Activated CD8-positive, alpha-beta memory T cell treated with anti-CD3 and anti-CD28 coated beads, Interleukin-2, amount 50 U/mL, for 1 hour (primary cell): ENCODE measurements around the gene IGFALS.

Source experiments
- DNase-seq: peaks from one replicate; pipeline ENCODE4 v3.0.0-alpha.2; 2020; ENCODE audit errors: extremely low read depth

The IGFALS gene

DNA sequence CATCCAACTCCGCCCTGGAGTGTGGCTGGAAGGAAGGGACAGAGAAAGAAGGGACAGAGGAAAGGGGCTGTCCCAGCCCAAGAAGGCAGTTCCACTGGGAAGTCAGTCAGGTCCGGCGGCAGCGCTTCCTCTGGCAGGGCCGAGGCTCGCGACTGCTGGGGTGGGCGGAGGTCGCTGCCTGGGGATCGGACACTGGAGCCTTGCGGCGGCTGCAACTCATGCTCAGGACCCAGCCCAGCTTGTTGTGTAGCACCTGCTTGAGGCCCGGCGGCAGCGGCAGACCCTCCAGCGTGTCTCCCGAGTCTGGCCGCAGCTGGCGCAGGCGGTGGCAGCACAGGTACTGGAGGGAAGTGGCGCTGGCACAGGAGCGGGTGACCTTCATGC lies 16.5 kb downstream of the IGFALS start:
- DNase-seq, result no peak

DNA sequence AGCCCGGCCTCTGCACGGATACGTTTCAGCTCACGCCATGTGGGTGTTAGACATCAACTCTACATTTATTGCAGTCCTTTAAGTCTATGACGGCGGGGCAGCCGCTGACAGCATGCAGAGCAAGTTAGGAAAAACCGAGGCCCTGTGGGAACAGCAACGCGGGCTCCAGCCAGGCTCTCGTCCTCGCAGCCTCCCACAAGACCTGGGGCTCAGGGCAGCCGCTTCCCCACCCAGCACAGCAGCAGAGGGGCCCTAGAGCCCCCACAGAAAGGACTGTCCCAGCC lies 16.9 kb downstream of the IGFALS start:
- DNase-seq, result no peak

DNA sequence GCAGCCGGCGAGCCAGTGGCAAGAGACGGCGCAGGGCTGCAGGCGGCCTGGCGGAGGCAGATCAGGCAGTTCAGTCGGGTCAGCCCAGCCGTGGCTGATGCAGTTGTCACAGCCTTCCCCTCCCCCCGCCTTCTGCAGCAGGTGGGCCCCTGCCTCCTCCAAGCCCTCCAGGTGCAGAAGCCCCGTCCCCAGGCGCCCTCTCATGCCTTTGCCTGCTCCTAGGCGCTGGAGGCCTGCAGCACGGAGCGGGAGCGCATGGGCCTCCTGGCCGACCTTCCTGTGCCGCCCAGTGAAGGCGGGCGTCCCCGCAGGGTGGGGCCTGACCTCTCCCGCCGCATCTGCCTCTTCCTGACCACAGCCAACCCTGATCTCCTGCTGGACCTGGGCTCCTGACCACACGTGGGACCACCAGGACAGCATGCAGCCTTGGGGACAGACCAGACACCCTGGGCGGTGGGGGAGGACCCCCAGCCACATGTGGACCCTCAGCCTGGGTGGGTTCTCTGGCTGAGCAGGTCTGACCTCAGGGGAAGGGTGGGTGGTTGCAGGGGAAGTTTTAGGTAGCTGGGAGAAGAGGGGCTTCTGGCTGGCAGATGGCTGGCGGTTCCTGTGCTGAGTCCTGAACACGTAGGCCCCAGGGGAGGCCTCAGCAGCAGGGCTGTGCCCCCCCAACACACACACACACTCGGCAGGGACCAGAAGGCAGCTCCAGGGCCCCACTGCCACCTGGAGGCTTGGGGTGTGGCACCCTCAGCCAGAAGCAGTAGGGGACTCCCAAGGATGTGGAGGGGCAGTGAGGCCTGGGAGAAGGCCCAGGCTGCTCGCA lies 17.4 kb downstream of the IGFALS start:
- no peak for DNase-seq

GRCh38 chr16:1775006-1775845 lies 18.3 kb downstream of the IGFALS start:
- DNase-seq, result no peak

GRCh38 chr16:1774448-1774780 lies 19.1 kb downstream of the IGFALS start:
- no peak for DNase-seq

DNA sequence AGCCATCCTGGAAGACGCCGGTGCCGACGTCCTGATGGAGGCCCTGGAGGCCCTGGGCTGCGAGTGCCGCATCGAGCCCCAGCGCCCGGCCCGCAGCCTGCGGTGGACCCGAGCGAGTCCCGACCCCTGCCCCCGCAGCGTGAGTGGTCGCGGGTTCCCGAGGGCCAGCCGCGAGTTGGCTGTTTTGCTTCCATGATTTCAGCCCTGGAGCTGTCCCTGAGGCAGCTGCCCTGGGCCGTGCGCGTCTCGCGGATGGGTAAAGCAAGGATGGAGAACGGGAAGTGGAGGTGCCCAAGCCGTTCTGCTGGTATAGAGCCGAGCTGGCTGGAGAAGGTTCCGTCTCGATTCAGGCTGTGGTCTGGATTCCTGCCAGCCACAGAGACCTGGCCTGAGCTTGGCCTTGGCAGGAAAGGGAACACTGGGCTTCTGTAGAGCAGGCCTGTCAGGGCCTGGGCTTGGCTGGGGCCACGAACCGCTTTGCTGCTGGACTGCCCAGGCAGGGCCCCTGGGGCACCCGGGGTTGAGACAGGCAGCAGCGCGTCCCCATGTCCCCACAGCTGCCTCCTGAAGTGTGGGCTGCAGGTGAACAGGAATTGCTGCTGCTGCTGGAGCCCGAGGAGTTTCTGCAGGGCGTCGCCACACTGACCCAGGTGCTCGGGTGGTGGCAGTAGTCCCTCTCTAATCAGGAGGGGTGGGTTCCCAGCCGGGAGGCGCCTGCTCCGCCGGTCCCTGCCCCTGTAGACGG lies 19.6 kb downstream of the IGFALS start:
- no peak for DNase-seq

DNA sequence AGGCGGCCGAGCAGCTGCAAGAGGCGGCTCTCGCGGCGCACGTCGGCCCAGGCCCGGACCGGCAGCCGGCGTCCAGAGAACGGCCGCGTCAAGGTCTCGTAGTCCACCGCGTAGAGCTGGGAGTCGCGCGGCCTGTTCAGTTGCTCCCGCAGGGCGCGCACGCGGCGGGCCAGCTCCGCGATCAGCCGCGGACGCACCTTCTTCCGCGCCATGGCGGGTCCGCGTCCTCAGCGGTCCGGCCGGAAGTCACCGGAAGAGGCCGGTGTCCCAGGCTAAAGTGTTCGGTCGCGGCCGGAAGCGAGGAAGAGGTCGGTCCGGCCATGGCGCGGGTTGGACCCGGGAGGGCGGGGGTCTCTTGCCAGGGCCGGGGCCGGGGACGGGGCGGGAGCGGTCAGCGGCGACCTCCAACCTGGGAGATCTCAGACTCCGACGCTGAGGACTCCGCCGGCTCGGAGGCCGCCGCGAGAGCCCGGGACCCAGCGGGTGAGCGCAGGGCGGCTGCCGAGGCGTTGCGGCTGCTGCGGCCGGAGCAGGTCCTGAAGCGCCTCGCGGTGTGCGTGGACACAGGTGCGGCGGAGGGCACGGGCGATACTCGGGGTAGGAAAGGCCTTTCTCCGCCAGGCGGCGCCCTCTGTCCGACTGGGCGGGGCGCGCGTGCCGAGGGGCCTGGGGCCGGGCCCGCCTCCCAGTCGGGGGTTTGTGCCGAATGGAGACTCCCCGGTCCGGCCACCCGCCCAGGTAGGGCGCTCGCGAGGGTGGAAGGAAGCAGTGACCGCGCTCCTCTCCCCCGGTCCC lies 20.4 kb downstream of the IGFALS start, which contains the start of gene MRPS34:
Gene MRPS34 (minus strand): TSS at position 227 of the 795 bp plus-strand sequence. CDS start 15 bp downstream, at position 212.
- peak; percentile 37 for DNase-seq

- DNase-seq, result no peak
Observed at GRCh38 chr16:1772362-1772907, 21.1 kb downstream of the IGFALS start, which contains the start of gene EME2. EME2 (plus strand) TSS chr16:1772810; CDS start chr16:1773228, 418 bp downstream.

DNA sequence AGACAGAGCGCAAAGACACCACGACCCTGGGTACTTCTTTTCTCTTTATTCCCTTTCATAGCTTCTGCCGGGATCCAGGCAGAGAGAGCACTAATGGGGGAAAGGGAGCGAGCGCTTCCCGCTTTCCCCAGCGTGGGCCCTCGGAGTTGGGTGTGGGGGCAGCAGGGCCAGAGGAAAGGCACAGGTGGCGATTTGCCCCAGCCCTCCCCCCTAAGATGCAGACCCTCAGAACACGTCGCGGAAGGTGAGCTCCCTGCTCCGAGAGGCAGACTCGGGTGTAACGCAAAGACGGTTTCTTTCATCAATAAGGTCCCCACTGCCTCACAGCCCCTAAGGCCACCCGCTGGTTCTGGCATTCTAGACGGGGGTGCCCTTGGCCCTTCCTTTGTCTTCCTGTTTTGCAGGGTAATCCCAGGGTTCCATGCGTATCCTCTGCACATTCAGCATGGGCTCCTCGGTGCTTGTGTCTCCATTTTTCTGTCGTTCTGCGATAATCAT lies 21.6 kb downstream of the IGFALS start:
- DNase-seq, result no peak

DNA sequence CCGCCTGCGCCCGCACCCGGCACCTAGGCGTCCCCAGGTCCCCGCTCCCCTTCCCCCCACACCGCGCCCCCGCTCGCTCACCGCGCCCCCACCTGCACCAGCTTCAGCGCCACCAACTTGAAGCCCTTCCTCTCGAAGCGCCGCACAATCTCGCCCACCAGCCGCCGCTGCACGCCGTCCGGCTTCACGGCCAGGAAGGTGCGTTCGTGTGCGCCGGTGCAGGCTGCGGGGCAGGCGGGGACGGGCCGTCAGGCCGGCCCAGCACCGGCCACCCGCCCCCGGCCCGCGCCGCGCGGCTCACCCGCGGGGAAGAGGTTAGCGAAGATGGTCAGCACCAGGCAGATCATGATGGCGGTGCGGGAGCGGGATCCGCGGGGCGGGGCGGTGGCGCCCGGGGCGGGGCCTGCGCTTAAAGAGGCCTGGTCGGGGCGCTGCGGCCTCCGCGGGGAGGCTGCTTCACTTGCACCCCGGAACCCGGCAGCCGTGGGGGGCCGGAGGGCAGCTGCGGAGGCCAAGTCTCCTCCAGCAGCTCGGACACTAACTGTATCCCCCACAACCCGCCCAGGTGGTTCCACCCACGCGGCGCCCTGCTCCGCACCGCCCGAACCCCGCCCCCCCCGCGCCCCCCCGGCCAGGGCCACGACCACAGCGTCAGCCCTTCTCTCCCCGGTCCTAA lies 22.2 kb downstream of the IGFALS start, which contains the start of gene NME3:
Gene NME3 (minus strand): TSS at position 356 of the 676 bp plus-strand sequence. CDS start 9 bp downstream, at position 347.
- DNase-seq, result no peak

- no peak for DNase-seq
Observed at GRCh38 chr16:1770328-1771187, 22.9 kb downstream of the IGFALS start.

- no peak for DNase-seq
Observed at GRCh38 chr16:1769402-1770300, 23.9 kb downstream of the IGFALS start.

- DNase-seq, result no peak
Observed at GRCh38 chr16:1768767-1769401, 24.6 kb downstream of the IGFALS start.

- DNase-seq, result no peak
Observed at GRCh38 chr16:1768061-1768766, 25.3 kb downstream of the IGFALS start.

DNA sequence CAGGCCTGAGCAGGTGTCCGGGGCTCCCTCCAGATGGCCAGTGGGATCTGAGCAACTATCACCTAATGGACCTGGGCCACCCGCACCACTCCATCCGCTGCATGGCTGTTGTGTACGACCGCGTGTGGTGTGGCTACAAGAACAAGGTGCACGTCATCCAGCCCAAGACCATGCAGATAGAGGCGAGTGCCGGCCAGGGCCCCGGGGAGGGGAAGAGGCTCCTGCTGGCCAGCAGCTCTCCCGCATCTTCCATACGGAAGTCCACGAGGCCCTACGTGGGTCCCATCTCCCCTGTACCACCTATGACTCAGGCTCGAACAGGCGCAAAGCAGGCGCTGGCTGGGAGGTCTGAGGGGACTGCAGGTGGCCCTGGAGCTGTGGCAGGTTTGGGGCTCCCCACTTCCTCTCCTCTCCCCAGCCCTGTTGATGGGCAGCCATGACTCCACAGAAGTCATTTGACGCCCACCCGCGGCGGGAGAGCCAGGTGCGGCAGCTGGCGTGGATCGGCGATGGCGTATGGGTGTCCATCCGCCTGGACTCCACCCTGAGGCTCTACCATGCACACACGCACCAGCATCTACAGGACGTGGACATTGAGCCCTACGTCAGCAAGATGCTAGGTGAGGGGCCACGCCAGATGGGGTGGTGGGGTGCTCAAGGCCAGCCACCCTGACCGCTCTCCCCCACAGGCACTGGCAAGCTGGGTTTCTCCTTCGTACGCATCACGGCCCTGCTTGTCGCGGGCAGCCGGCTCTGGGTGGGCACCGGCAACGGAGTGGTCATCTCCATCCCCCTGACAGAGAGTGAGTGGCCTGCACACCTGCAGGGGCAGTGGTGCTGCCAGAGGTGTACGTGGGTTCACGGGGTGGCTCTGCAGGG lies 26.1 kb downstream of the IGFALS start:
- DNase-seq, result no peak

GRCh38 chr16:1766701-1767100 lies 26.8 kb downstream of the IGFALS start:
- DNase-seq, result no peak
